Measurements from ENCODE around the gene OR13A1. TPM values are rescaled to one million over a fixed set of nuclear protein-coding genes. Genes with fewer than 3 reads are reported as not detected.
"Not testable (repeated sequence)": the region's sequence is repeated elsewhere in the genome, so short reads cannot be mapped to it uniquely, and the experiment has no call there.

Gene OR13A1
- total and polyA plus RNA-seq, 4 donors, result not detected

DNA sequence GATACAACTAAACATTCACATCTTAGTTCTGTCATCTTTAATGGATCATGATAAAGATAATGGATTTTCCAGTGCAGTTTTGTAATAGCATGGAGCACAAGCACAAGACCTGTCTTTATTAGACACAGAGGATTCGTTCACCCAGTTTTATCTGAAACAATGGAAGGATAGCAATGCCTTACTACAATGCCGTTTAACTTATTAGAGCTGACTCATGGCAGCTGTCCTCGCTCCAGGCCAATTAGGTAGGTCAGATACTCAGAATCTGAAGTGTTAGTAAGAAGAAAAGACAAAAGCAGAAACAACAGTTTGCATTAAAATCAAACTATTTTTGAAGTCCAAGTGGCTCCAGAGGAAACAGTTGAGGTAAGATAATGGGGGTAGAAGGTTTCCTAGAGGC is 12.8 kb downstream of the OR13A1 start:
- DNase-seq (no peak), ATAC-seq (ENCODE audit: low FRiP score) (no peak)
- WGBS, 2 donors, result 78 to 80% methylated on average over 3 of the region's 3 CpGs
- Histone ChIP-seq H3K4me3 (ENCODE audit: low read length in 2 of 2) (no peak overlapping the region), H3K27me3 (ENCODE audit: control insufficient read depth in 1 of 2, insufficient read depth in 2 of 2, low read length in 1 of 2) (no peaks in the 10 kb centered on the region), H3K4me1 (ENCODE audit: control insufficient read depth in 1 of 2, insufficient read depth in 2 of 2, low read length in 2 of 2) (no peaks in the 10 kb centered on the region), H3K27ac (ENCODE audit: low read depth in 1 of 2, low read length in 2 of 2) (no peak overlapping the region), H3K9me3 (ENCODE audit: control insufficient read depth, low read length) (no peaks in the 10 kb centered on the region), H3K36me3 (ENCODE audit: control insufficient read depth in 1 of 2, insufficient read depth in 2 of 2, low read length in 1 of 2) (no peaks in the 10 kb centered on the region)
- intact Hi-C loops (cut with DNase I), result no loop called here

DNA sequence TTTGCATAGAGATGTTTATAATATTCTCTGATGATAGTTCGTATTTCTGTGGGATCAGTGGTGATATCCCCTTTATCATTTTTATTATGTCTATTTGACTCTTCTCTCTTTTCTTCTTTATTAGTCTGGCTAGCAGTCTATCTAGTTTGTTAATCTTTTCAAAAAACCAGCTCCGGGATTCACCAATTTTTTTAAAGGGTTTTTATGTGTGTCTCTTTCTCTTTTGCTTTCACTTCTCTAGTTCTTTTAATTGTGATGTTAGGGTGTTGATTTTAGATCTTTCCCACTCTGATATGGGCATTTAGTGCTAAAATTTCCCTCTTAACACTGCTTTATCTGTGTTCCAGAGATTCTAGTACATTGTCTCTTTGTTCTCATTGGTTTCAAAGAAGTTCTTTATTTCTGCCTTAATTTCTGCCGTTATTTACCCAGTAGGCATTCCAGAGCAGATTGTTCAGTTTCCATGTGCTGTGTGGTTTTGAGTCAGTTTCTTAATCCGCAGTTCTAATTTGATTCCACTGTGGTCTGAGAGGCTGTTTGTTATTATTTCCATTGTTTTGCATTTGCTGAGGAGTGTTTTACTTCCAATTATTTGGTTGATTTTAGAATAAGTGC is 17.0 kb downstream of the OR13A1 start:
- ATAC-seq (ENCODE audit: low FRiP score); H3K27ac ChIP-seq (ENCODE audit: low read depth in 1 of 2, low read length in 2 of 2); DNase-seq; H3K4me3 ChIP-seq (ENCODE audit: low read length in 2 of 2); intact Hi-C loops (cut with DNase I); H3K36me3 ChIP-seq (ENCODE audit: control insufficient read depth in 1 of 2, insufficient read depth in 2 of 2, low read length in 1 of 2); H3K27me3 ChIP-seq (ENCODE audit: control insufficient read depth in 1 of 2, insufficient read depth in 2 of 2, low read length in 1 of 2); H3K4me1 ChIP-seq (ENCODE audit: control insufficient read depth in 1 of 2, insufficient read depth in 2 of 2, low read length in 2 of 2); H3K9me3 ChIP-seq (ENCODE audit: control insufficient read depth, low read length): not testable (repeated sequence)
- WGBS, 2 donors, result 79 to 84% methylated on average over 4 of the region's 4 CpGs

DNA sequence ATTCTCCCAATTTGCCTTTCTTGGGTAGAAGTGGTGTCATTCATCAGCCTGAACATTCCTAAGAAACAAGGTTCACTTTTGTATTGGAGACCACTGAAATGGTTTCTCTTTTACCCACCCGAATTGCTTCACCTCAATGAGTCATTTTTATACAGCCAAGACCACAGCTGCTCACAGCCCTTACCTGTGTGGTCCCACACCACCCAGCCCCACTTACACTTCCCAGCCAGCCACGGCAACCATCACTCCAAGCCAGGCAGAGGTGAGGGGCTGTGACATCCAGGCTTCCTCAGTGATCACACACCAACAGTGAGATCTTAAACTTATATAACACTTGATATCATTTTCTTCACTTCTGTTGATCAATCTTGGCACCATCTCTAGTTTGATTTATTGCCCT is 20.7 kb downstream of the OR13A1 start:
- DNase-seq (no peak), ATAC-seq (ENCODE audit: low FRiP score) (no peak)
- Histone ChIP-seq H3K4me3 (ENCODE audit: low read length in 2 of 2) (no peak overlapping the region), H3K4me1 (ENCODE audit: control insufficient read depth in 1 of 2, insufficient read depth in 2 of 2, low read length in 2 of 2) (no peaks in the 10 kb centered on the region), H3K36me3 (ENCODE audit: control insufficient read depth in 1 of 2, insufficient read depth in 2 of 2, low read length in 1 of 2) (no peaks in the 10 kb centered on the region), H3K9me3 (ENCODE audit: control insufficient read depth, low read length) (no peaks in the 10 kb centered on the region), H3K27ac (ENCODE audit: low read depth in 1 of 2, low read length in 2 of 2) (no peak overlapping the region), H3K27me3 (ENCODE audit: control insufficient read depth in 1 of 2, insufficient read depth in 2 of 2, low read length in 1 of 2) (no peaks in the 10 kb centered on the region)
- 72 to 76% methylated on average over 2 of the region's 2 CpGs for WGBS, 2 donors
- intact Hi-C loops (cut with DNase I), result no loop called here

GRCh38 chr10:45286980-45287379 is 28.4 kb downstream of the OR13A1 start:
- Histone ChIP-seq H3K9me3 (ENCODE audit: control insufficient read depth, low read length) (peaks cover 3% of the 10 kb centered on the region), H3K36me3 (ENCODE audit: control insufficient read depth in 1 of 2, insufficient read depth in 2 of 2, low read length in 1 of 2) (no peaks in the 10 kb centered on the region), H3K4me3 (ENCODE audit: low read length in 2 of 2) (no peak overlapping the region), H3K27me3 (ENCODE audit: control insufficient read depth in 1 of 2, insufficient read depth in 2 of 2, low read length in 1 of 2) (no peaks in the 10 kb centered on the region), H3K27ac (ENCODE audit: low read depth in 1 of 2, low read length in 2 of 2) (no peak overlapping the region), H3K4me1 (ENCODE audit: control insufficient read depth in 1 of 2, insufficient read depth in 2 of 2, low read length in 2 of 2) (no peaks in the 10 kb centered on the region)
- DNase-seq (no peak), ATAC-seq (ENCODE audit: low FRiP score) (no peak)
- WGBS, 2 donors, result 76 to 84% methylated on average over 1 of the region's 1 CpG
- intact Hi-C loops (cut with DNase I), result no loop called here

DNA sequence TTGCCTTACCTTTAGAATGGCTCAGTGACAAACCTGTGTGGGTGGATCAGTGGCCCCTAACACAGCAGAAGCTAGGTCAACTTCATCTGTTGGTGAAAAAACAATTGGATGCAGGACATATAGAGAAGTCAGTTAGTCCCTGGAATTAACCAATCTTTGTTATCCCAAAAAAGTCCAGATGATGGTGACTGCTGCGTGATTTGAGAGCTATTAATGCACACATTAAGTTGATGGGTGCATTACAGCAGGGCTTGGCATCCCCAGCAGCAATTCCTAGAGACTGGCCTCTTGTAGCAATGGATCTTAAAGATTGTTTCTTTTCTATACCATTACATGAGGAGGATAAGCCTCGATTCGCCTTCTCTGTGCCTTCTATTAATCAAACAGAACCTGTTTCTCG is 33.3 kb downstream of the OR13A1 start:
- DNase-seq, result no peak
- Histone ChIP-seq H3K9me3 (ENCODE audit: control insufficient read depth, low read length) (peaks cover 3% of the 10 kb centered on the region), H3K4me1 (ENCODE audit: control insufficient read depth in 1 of 2, insufficient read depth in 2 of 2, low read length in 2 of 2) (no peaks in the 10 kb centered on the region), H3K27me3 (ENCODE audit: control insufficient read depth in 1 of 2, insufficient read depth in 2 of 2, low read length in 1 of 2) (no peaks in the 10 kb centered on the region), H3K36me3 (ENCODE audit: control insufficient read depth in 1 of 2, insufficient read depth in 2 of 2, low read length in 1 of 2) (no peaks in the 10 kb centered on the region), H3K4me3 (ENCODE audit: low read length in 2 of 2) (no peak overlapping the region), H3K27ac (ENCODE audit: low read depth in 1 of 2, low read length in 2 of 2) (no peak overlapping the region)
- ATAC-seq (ENCODE audit: low FRiP score), result no peak
- intact Hi-C loops (cut with DNase I), result no loop called here
- WGBS, 2 donors, result 57 to 63% methylated on average over 4 of the region's 4 CpGs

GRCh38 chr10:45280113-45280760 is 35.2 kb downstream of the OR13A1 start:
- no peak for ATAC-seq (ENCODE audit: low FRiP score)
- no peaks in the 10 kb centered on the region for H3K27me3 ChIP-seq (ENCODE audit: control insufficient read depth in 1 of 2, insufficient read depth in 2 of 2, low read length in 1 of 2)

GRCh38 chr10:45279682-45280081 is 35.7 kb downstream of the OR13A1 start:
- H3K9me3 ChIP-seq (ENCODE audit: control insufficient read depth, low read length), result no peaks in the 10 kb centered on the region
- H3K27me3 ChIP-seq (ENCODE audit: control insufficient read depth in 1 of 2, insufficient read depth in 2 of 2, low read length in 1 of 2), result no peaks in the 10 kb centered on the region
- WGBS, 2 donors, result 36 to 41% methylated on average over 1 of the region's 1 CpG
- H3K4me1 ChIP-seq (ENCODE audit: control insufficient read depth in 1 of 2, insufficient read depth in 2 of 2, low read length in 2 of 2), result no peaks in the 10 kb centered on the region
- intact Hi-C loops (cut with DNase I), result no loop called here
- no peaks in the 10 kb centered on the region for H3K36me3 ChIP-seq (ENCODE audit: control insufficient read depth in 1 of 2, insufficient read depth in 2 of 2, low read length in 1 of 2)
- H3K4me3 ChIP-seq (ENCODE audit: low read length in 2 of 2), result no peak overlapping the region
- ATAC-seq (ENCODE audit: low FRiP score) (no peak), DNase-seq (no peak)
- no peak overlapping the region for H3K27ac ChIP-seq (ENCODE audit: low read depth in 1 of 2, low read length in 2 of 2)

More at GRCh38 chr10:45280113-45280760, 35.2 kb downstream of the OR13A1 start:
- Histone ChIP-seq H3K27ac (ENCODE audit: low read depth in 1 of 2, low read length in 2 of 2) (no peak overlapping the region), H3K36me3 (ENCODE audit: control insufficient read depth in 1 of 2, insufficient read depth in 2 of 2, low read length in 1 of 2) (no peaks in the 10 kb centered on the region), H3K4me1 (ENCODE audit: control insufficient read depth in 1 of 2, insufficient read depth in 2 of 2, low read length in 2 of 2) (no peaks in the 10 kb centered on the region), H3K4me3 (ENCODE audit: low read length in 2 of 2) (no peak overlapping the region), H3K9me3 (ENCODE audit: control insufficient read depth, low read length) (no peaks in the 10 kb centered on the region)
- 1 to 4% methylated on average over 3 of the region's 3 CpGs for WGBS, 2 donors
- DNase-seq, result no peak
- intact Hi-C loops (cut with DNase I), result no loop called here

- intact Hi-C loops (cut with DNase I), result no loop called here
- DNase-seq (no peak), ATAC-seq (ENCODE audit: low FRiP score) (no peak)
- no peaks in the 10 kb centered on the region for H3K36me3 ChIP-seq (ENCODE audit: control insufficient read depth in 1 of 2, insufficient read depth in 2 of 2, low read length in 1 of 2)
- H3K4me3 ChIP-seq (ENCODE audit: low read length in 2 of 2), result no peak overlapping the region
- H3K27ac ChIP-seq (ENCODE audit: low read depth in 1 of 2, low read length in 2 of 2), result no peak overlapping the region
- 64 to 68% methylated on average over 6 of the region's 6 CpGs for WGBS, 2 donors
- H3K4me1 ChIP-seq (ENCODE audit: control insufficient read depth in 1 of 2, insufficient read depth in 2 of 2, low read length in 2 of 2), result no peaks in the 10 kb centered on the region
- H3K9me3 ChIP-seq (ENCODE audit: control insufficient read depth, low read length), result no peaks in the 10 kb centered on the region
- no peaks in the 10 kb centered on the region for H3K27me3 ChIP-seq (ENCODE audit: control insufficient read depth in 1 of 2, insufficient read depth in 2 of 2, low read length in 1 of 2)
Measured at GRCh38 chr10:45278860-45279498, 36.4 kb downstream of the OR13A1 start.

- H3K27ac ChIP-seq (ENCODE audit: low read depth in 1 of 2, low read length in 2 of 2); H3K36me3 ChIP-seq (ENCODE audit: control insufficient read depth in 1 of 2, insufficient read depth in 2 of 2, low read length in 1 of 2); H3K9me3 ChIP-seq (ENCODE audit: control insufficient read depth, low read length); DNase-seq; intact Hi-C loops (cut with DNase I); H3K27me3 ChIP-seq (ENCODE audit: control insufficient read depth in 1 of 2, insufficient read depth in 2 of 2, low read length in 1 of 2); H3K4me3 ChIP-seq (ENCODE audit: low read length in 2 of 2); ATAC-seq (ENCODE audit: low FRiP score); H3K4me1 ChIP-seq (ENCODE audit: control insufficient read depth in 1 of 2, insufficient read depth in 2 of 2, low read length in 2 of 2): not testable (repeated sequence)
Measured at GRCh38 chr10:45276146-45276545, 39.3 kb downstream of the OR13A1 start.

Measured in aorta (tissue), 5 donors.